ENCODE data around the gene SLF2.

GRCh38 chr10:100887761-100888296, 24.9 kb upstream of the SLF2 start:
- TF ChIP-seq POLR2AphosphoS5 (IDR thresholded peaks at IDR 0.05; ENCODE audit: low read depth, low read length) (no peak), POLR2A (IDR thresholded peaks at IDR 0.05; ENCODE audit: low read depth, low read length) (no peak)
